Psoas muscle (tissue), 8 donors: ENCODE data around the gene PLXNA4. TPM values are rescaled to one million over a fixed set of nuclear protein-coding genes. Genes with fewer than 3 reads are reported as not detected.

Experiments used
- ATAC-seq, 4 donors: fragments of 200-7000 bp; cut with Tn5 transposase; one replicate each; pipeline ENCODE4 v1.9.1; 2020; ENCODE audit warnings: moderate library complexity in 3 of 4, mild to moderate bottlenecking in 2 of 4
- DNase-seq, 2 donors: peaks; one replicate each; pipeline ENCODE4 v3.0.0-alpha.2; 2020
- H3K27ac ChIP-seq: fragments of 200-600 bp; one replicate; pipeline ENCODE4 v1.8.0; 2022
- H3K27me3 ChIP-seq, 3 donors: fragments of 200-600 bp in 1 of 3; one replicate each; pipeline versions ENCODE4 v1.6.1 to v1.8.0; 2013 to 2022; ENCODE audit warnings: low read length in 2 of 3, mild to moderate bottlenecking in 2 of 3, moderate library complexity in 1 of 3; ENCODE audit not compliant: insufficient read depth in 3 of 3
- H3K36me3 ChIP-seq, 2 donors: fragments of 200-600 bp in 1 of 2; one replicate each; pipeline versions ENCODE4 v1.6.1 to v1.8.0; 2013 to 2022; ENCODE audit warnings: low read depth in 1 of 2, mild to moderate bottlenecking in 1 of 2, moderate library complexity in 1 of 2; ENCODE audit not compliant: insufficient read depth in 1 of 2
- H3K4me1 ChIP-seq: fragments of 200-600 bp; one replicate; pipeline ENCODE4 v1.8.0; 2022
- H3K4me3 ChIP-seq: fragments of 200-600 bp; one replicate; pipeline ENCODE4 v1.8.0; 2022; ENCODE audit warnings: mild to moderate bottlenecking
- H3K9me3 ChIP-seq: fragments of 200-600 bp; one replicate; pipeline ENCODE4 v1.8.0; 2022
- WGBS, 3 donors: extraction: QIAGEN DNeasy Blood & Tissue Kit; methylation state at CpG; one replicate each; pipeline versions ENCODE4 v1.1.6 to v1.1.7; 2013; 5-methylcytosine and 5-hydroxymethylcytosine counted together
- intact Hi-C, 2 donors: fragments of 100-400 bp; cut with DNase I; formaldehyde crosslinking; loops; one replicate each; pipeline versions ENCODE4 v1.11.0 to v1.14.2; 2022
- polyA plus RNA-seq, 3 donors: library from polyadenylated mRNA; stranded (reverse); fragments of 200-250 nt; gene quantifications; one replicate each; pipeline ENCODE4 v1.2.3, GENCODE V29; 2013
- total RNA-seq, 4 donors: library from RNA; stranded (reverse); fragmentation: NEBNext Ultra II Directional in 2 of 4; extraction: Animal tissue kit (Norgen Biotek cat#: 25700) in 2 of 4; gene quantifications; one replicate each; pipeline versions ENCODE4 v1.2.1 to v1.2.4, GENCODE V29; 2021 to 2023
- TF ChIP-seq, protein P1 (sequence below): fragments of 200-600 bp; IDR thresholded peaks from one replicate; pipeline ENCODE4 v1.8.0; 2022; ENCODE audit warnings: antibody characterized with exemption
- donor health status: healthy with polysubstance abuse.
- donor health status: DM: no; HTN: no; CAD: no; lungs with moderate emphysema.
- donor health status: Bipolar disorder and iron deficiency.
- donor health status: healthy.
- donor health status: DM: yes; HTN: yes; CAD: no.
- donor health status: DM: no; HTN: no; CAD: no.
- donor health status: DM: no; HTN: no; CAD: no.
- donor health status: DM: yes; HTN: yes; CAD: no.

PLXNA4 gene
- total and polyA plus RNA-seq, 7 donors: 0.15 to 2.5 (median 0.88) TPM

DNA sequence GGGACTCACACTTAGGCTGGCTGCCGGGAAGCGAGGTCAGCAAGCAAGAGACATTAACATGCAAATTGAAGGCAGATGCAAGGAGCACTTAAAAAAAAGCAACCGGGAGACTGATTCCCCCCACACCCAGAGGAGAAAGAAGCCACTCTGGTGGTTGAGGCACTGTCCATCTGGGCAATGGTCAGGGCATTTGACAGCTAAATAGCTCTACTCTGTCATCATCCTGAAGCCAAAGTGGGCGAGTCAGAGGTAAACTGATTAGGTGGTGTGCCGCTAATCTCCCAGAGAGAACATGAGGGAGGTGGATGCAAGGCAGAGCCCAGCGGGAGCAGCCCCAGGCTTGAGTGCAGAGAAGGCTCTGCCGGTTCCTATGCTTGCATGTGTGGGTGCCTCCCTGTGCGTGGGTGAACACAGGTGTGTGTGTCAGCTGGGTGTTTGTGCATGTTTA, 100.6 kb downstream of the PLXNA4 start:
- ATAC-seq: no peak
- Histone ChIP-seq H3K36me3 (no peaks in the 10 kb centered on the region), H3K27ac (no peak overlapping the region), H3K9me3 (no peaks in the 10 kb centered on the region), H3K27me3 (no peaks in the 10 kb centered on the region), H3K4me3 (no peak overlapping the region), H3K4me1 (peaks cover 9% of the 10 kb centered on the region)
- WGBS, 3 donors: 64 to 67% (median 66%) methylated on average over 8 of the region's 8 CpGs
- intact Hi-C loops: no loop called here
- no peak for DNase-seq
- TF ChIP-seq, protein P1, sequence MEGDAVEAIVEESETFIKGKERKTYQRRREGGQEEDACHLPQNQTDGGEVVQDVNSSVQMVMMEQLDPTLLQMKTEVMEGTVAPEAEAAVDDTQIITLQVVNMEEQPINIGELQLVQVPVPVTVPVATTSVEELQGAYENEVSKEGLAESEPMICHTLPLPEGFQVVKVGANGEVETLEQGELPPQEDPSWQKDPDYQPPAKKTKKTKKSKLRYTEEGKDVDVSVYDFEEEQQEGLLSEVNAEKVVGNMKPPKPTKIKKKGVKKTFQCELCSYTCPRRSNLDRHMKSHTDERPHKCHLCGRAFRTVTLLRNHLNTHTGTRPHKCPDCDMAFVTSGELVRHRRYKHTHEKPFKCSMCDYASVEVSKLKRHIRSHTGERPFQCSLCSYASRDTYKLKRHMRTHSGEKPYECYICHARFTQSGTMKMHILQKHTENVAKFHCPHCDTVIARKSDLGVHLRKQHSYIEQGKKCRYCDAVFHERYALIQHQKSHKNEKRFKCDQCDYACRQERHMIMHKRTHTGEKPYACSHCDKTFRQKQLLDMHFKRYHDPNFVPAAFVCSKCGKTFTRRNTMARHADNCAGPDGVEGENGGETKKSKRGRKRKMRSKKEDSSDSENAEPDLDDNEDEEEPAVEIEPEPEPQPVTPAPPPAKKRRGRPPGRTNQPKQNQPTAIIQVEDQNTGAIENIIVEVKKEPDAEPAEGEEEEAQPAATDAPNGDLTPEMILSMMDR: no peak

DNA sequence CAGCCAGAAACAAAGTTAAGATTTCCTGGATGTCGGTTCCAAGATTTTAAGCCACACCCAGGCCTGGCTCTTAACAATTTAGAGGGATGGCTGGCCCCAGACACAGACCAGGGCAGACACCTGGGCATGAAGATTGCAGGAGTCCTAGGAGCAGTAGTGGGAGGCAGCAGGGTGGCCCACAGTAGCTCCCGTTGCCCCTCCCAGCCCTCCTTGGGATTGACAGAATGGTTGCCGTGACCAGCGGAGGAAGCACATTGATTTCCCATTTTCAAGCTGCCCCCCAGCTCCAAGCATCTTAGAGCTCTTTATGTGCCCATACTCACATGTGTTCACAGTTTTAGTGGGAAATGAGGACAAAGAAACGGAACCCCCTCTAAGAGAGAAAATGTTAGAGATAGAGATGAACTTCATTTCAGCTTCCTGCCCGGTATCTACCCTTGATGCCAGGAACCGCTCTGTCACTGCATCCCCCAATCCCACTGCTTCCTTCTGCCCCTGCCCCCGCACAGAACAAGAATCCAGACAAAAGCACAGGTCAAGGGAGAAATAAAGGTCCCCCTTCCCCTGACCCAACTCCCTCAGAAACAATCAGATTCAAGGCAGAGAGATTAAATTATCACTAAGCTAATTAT, 101.1 kb downstream of the PLXNA4 start:
- intact Hi-C loops: no loop called here
- ATAC-seq (no peak), DNase-seq (no peak)
- 51 to 52% (median 51%) methylated on average over 8 of the region's 8 CpGs for WGBS, 3 donors
- Histone ChIP-seq H3K27me3 (no peaks in the 10 kb centered on the region), H3K4me3 (no peak overlapping the region), H3K4me1 (peaks cover 9% of the 10 kb centered on the region), H3K27ac (no peak overlapping the region), H3K36me3 (no peaks in the 10 kb centered on the region), H3K9me3 (no peaks in the 10 kb centered on the region)
- TF ChIP-seq, protein P1: no peak

DNA sequence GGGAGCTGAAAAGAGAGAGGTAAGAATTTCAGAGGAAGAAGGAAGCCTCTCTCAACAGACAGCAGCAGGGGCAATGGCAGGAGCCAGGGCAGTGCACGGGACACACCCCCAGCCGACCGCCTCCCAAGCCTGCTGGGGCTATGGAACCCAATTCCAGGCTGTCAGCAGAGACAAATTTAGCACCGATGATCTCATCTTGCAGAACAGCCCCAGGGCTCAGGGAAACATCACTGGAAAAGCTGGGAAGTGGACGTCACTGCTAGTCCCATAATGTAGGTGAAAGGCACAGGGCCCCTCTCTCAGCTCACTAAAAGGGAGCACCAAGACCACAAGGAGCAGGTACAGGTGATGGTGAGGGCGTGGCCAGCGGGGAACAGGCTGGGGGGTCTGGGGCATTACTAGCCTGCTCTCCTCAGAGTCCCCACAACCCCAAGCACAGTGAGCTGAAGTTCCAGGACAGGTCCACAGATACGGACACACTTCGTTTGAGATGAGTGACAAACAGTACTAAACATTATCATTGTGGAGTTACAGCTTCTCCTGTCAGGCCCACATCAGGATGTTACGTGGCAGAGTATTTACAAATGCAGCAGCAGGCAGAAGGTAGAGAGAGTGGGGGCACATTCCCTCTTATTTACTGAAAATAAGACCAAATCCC, 103.7 kb downstream of the PLXNA4 start:
- ATAC-seq (peak; percentile 97 to 99 (median 98)), DNase-seq (peak; percentile 44 to 64)
- H3K9me3 ChIP-seq: no peaks in the 10 kb centered on the region
- TF ChIP-seq, protein P1: no peak
- no peaks in the 10 kb centered on the region for H3K27me3 ChIP-seq
- H3K27ac ChIP-seq: no peak overlapping the region
- H3K36me3 ChIP-seq: no peaks in the 10 kb centered on the region
- peaks cover 9% of the 10 kb centered on the region for H3K4me1 ChIP-seq
- no peak overlapping the region for H3K4me3 ChIP-seq
- intact Hi-C loops: no loop called here
- WGBS, 3 donors: 35 to 40% (median 37%) methylated on average over 10 of the region's 10 CpGs

DNA sequence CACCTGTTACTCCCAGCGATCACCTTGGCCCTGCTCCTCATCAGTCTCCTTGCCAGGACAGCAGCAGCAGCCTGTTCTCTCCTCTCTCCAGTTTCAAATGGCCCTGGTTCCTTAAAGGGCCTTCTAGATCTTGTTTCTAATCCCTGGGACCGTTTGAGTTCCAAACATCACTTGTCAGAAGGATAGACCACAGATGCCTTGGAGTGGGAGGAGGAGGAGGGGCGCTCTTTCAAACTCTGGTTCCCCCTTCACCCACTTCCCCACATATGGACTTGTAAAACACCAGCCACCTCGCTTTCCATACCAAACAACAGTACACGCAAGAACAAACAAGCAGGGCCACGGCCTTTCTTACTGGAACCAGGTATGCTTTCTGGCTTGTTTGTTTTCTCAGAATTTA, 104.8 kb downstream of the PLXNA4 start:
- Histone ChIP-seq H3K27me3 (no peaks in the 10 kb centered on the region), H3K4me3 (no peak overlapping the region), H3K9me3 (no peaks in the 10 kb centered on the region), H3K4me1 (peaks cover 9% of the 10 kb centered on the region), H3K27ac (no peak overlapping the region), H3K36me3 (no peaks in the 10 kb centered on the region)
- DNase-seq: no peak
- TF ChIP-seq, protein P1: no peak
- WGBS, 3 donors: 65 to 70% (median 68%) methylated on average over 6 of the region's 6 CpGs
- ATAC-seq: no peak
- intact Hi-C loops: no loop called here
